ENCODE data around the gene CEACAM5. TPM values are rescaled to one million over a fixed set of nuclear protein-coding genes. Genes with fewer than 3 reads are reported as not detected.
A peak's percentile ranks its signal among the peaks of the same experiment; 100 is the strongest.
"Not testable (repeated sequence)": the region's sequence is repeated elsewhere in the genome, so short reads cannot be mapped to it uniquely, and the experiment has no call there.

Gene CEACAM5
- total RNA-seq, 2 donors from 2014 or later = 0.32 to 3.4 TPM

- TF ChIP-seq POLR2AphosphoS5 (IDR thresholded peaks at IDR 0.05) = peak; percentile 78
- peak overlapping the region; percentile 13 to 20 for H3K27ac ChIP-seq
- H3K4me1 ChIP-seq (replicated peaks); H3K9me3 ChIP-seq; intact Hi-C loops (cut with DNase I); H3K27me3 ChIP-seq (replicated peaks; ENCODE audit: insufficient read depth); H3K36me3 ChIP-seq; H3K4me3 ChIP-seq: not testable (repeated sequence)
- 29% methylated on average over 9 of the region's 10 CpGs for WGBS
- peak; percentile 80 for DNase-seq (ENCODE audit: low spot score)
Observed at GRCh38 chr19:41750248-41751134, 42.1 kb downstream of the CEACAM5 start.

DNA sequence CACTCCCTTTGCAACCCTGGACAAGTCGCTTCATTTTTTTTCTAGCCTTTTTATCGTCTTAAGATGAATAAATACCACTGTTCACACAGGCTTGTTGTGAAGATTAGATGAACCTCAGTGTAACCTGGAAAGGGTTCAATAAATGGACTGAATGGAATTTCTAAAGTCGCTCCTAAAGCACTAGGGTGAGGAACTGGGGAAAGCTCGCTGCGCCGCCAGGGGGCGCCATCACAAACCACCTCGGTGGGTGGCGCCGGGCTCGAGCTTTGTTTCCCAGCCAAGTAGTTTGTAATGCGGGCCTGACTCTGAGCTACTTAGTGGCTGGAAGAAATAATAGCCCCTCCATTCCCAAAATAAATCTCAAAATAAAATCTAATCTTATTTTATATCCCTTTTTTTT is 44.7 kb downstream of the CEACAM5 start:
- DNase-seq (ENCODE audit: low spot score) = peak; percentile 45
- TF ChIP-seq, protein P1, sequence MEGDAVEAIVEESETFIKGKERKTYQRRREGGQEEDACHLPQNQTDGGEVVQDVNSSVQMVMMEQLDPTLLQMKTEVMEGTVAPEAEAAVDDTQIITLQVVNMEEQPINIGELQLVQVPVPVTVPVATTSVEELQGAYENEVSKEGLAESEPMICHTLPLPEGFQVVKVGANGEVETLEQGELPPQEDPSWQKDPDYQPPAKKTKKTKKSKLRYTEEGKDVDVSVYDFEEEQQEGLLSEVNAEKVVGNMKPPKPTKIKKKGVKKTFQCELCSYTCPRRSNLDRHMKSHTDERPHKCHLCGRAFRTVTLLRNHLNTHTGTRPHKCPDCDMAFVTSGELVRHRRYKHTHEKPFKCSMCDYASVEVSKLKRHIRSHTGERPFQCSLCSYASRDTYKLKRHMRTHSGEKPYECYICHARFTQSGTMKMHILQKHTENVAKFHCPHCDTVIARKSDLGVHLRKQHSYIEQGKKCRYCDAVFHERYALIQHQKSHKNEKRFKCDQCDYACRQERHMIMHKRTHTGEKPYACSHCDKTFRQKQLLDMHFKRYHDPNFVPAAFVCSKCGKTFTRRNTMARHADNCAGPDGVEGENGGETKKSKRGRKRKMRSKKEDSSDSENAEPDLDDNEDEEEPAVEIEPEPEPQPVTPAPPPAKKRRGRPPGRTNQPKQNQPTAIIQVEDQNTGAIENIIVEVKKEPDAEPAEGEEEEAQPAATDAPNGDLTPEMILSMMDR (IDR thresholded peaks at IDR 0.05) = peak; percentile 30 to 74 (median 72)
- no peak for TF ChIP-seq POLR2A (IDR thresholded peaks at IDR 0.05)
- no peak overlapping the region for H3K27ac ChIP-seq
- no peaks in the 10 kb centered on the region for H3K27me3 ChIP-seq (replicated peaks; ENCODE audit: insufficient read depth)
- no peaks in the 10 kb centered on the region for H3K4me1 ChIP-seq (replicated peaks)
- WGBS = 11% methylated on average over 12 of the region's 12 CpGs
- no peak overlapping the region for H3K4me3 ChIP-seq
- intact Hi-C loops (cut with DNase I) = no loop called here
- H3K36me3 ChIP-seq = no peaks in the 10 kb centered on the region
- no peaks in the 10 kb centered on the region for H3K9me3 ChIP-seq

DNA sequence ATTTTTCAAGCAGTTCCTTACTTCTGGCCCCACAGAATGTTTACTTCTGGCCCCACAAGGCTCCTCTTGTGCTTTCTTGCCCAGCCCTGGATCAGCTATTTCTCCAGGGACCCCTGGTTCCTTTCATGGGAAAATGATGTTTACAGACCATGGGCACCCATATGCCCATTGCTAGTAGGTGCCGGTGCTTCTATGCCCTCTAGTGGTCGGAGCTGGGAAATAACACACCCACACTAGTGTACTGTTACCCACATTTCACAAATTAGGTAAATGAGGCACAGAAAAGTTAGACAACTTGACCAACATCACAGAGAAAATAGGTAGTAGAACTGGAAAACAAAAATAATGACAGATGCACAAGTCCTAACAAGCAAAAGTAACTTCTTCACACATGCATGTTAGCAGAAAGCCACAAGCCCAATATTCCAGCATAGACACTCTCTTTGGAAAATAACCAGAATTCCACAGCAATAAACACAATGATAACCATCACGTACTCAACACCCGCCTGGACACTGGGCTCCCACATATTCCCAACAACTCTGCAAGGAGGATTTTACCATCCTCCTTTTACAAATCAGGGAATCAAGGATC is 45.6 kb downstream of the CEACAM5 start:
- H3K36me3 ChIP-seq = no peaks in the 10 kb centered on the region
- H3K27me3 ChIP-seq (replicated peaks; ENCODE audit: insufficient read depth) = no peaks in the 10 kb centered on the region
- no peaks in the 10 kb centered on the region for H3K9me3 ChIP-seq
- peak; percentile 50 for DNase-seq (ENCODE audit: low spot score)
- no peak for TF ChIP-seq POLR2A (IDR thresholded peaks at IDR 0.05)
- TF ChIP-seq, protein P1 (IDR thresholded peaks at IDR 0.05) = peak in 3 of 4 experiments; percentile 39 to 68 (median 45)
- no peak for TF ChIP-seq POLR2AphosphoS5 (IDR thresholded peaks at IDR 0.05)
- intact Hi-C loops (cut with DNase I) = no loop called here
- H3K4me1 ChIP-seq (replicated peaks) = no peaks in the 10 kb centered on the region
- H3K4me3 ChIP-seq = no peak overlapping the region
- 11% methylated on average over 4 of the region's 4 CpGs for WGBS
- no peak overlapping the region for H3K27ac ChIP-seq

DNA sequence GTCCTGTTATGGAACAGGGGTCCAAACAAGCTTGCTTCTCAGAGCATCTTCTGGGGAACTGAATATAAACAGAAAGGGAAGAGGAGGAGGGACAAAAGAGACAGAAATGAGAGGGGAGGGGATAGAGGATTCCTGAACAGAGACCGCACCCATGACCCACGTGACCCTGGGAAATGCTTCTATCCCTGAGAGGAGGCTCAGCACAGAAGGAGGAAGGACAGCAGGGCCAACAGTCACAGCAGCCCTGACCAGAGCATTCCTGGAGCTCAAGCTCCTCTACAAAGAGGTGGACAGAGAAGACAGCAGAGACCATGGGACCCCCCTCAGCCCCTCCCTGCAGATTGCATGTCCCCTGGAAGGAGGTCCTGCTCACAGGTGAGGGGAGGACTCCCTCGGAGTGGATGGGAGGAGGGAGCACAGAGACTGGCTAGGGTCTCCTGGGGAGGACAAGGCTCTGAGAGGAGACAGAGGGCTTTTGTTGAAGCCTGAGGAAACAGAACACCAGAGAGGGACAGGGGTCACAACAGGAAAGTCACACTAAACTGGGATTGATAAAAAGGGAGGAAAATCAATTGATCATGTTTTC is 47.0 kb downstream of the CEACAM5 start, which contains the start of gene CEACAM6:
Gene CEACAM6 (plus strand): TSS at position 203 of the 586 bp plus-strand sequence. CDS start 109 bp downstream, at position 312.
- TF ChIP-seq POLR2AphosphoS5 (IDR thresholded peaks at IDR 0.05) (no peak), POLR2A (IDR thresholded peaks at IDR 0.05) (no peak)
- TF ChIP-seq, protein P1 (IDR thresholded peaks at IDR 0.05) = no peak
- Histone ChIP-seq H3K9me3 (no peaks in the 10 kb centered on the region), H3K27ac (no peak within 1 kb of the TSS), H3K27me3 (replicated peaks; ENCODE audit: insufficient read depth) (no peaks in the 10 kb centered on the region), H3K4me3 (no peak within 1 kb of the TSS), H3K4me1 (replicated peaks) (no peaks in the 10 kb centered on the region), H3K36me3 (no peaks in the 10 kb centered on the region)
- no peak for DNase-seq (ENCODE audit: low spot score)
- 58% methylated on average over 3 of the region's 3 CpGs for WGBS
- intact Hi-C loops (cut with DNase I) = no loop called here

- H3K4me1 ChIP-seq (replicated peaks) = no peaks in the 10 kb centered on the region
- TF ChIP-seq POLR2AphosphoS5 (IDR thresholded peaks at IDR 0.05) = no peak
- TF ChIP-seq POLR2A (IDR thresholded peaks at IDR 0.05) = no peak
- TF ChIP-seq, protein P1 (IDR thresholded peaks at IDR 0.05) = no peak
- no peak for DNase-seq (ENCODE audit: low spot score)
- no peaks in the 10 kb centered on the region for H3K27me3 ChIP-seq (replicated peaks; ENCODE audit: insufficient read depth)
- no peak overlapping the region for H3K4me3 ChIP-seq
- H3K9me3 ChIP-seq = no peaks in the 10 kb centered on the region
- intact Hi-C loops (cut with DNase I) = no loop called here
- 76% methylated on average over 9 of the region's 9 CpGs for WGBS
- no peak overlapping the region for H3K27ac ChIP-seq
- no peaks in the 10 kb centered on the region for H3K36me3 ChIP-seq
Observed at GRCh38 chr19:41758846-41759245, 50.4 kb downstream of the CEACAM5 start.
